Stimulated activated CD8-positive, alpha-beta memory T cell treated with anti-CD3 and anti-CD28 coated beads, Interleukin-4, amount 100 ng/mL, for 1 hour (primary cell): ENCODE data around the gene MRM2.

Experiments used
- DNase-seq, 2 donors: peaks; one replicate each; pipeline ENCODE4 v3.0.0-alpha.2; 2020; ENCODE audit warnings: low read depth in 2 of 2, low spot score in 1 of 2

The MRM2 gene

GRCh38 chr7:2247141-2247995 is 5.4 kb upstream of the MRM2 start:
- no peak for DNase-seq

GRCh38 chr7:2245883-2246675 is 4.1 kb upstream of the MRM2 start:
- DNase-seq = no peak

- no peak for DNase-seq
These were observed 2.5 kb upstream of the MRM2 start for GRCh38 chr7:2244404-2244995.

GRCh38 chr7:2243458-2243857 is 1.5 kb upstream of the MRM2 start:
- DNase-seq = no peak

GRCh38 chr7:2242541-2243429 is 780 bp upstream of the MRM2 start:
- no peak for DNase-seq

GRCh38 chr7:2239242-2239641 is 2.8 kb downstream of the MRM2 start:
- no peak for DNase-seq

- no peak for DNase-seq
These were observed 4.8 kb downstream of the MRM2 start for GRCh38 chr7:2237109-2237602.

GRCh38 chr7:2233926-2234325 is 8.1 kb downstream of the MRM2 start:
- DNase-seq = no peak

- DNase-seq = peak; percentile 66 to 78
These were observed 9.1 kb downstream of the MRM2 start, which contains the start of gene MAD1L1 for GRCh38 chr7:2232766-2233520. MAD1L1 (minus strand) TSS chr7:2232945; CDS start chr7:2230133, 2,812 bp downstream.

GRCh38 chr7:2231992-2232765 is 9.8 kb downstream of the MRM2 start:
- DNase-seq = no peak

- no peak for DNase-seq
These were observed 11.1 kb downstream of the MRM2 start for GRCh38 chr7:2230882-2231281.

GRCh38 chr7:2230226-2230625 is 11.8 kb downstream of the MRM2 start:
- no peak for DNase-seq

GRCh38 chr7:2229467-2229866 is 12.5 kb downstream of the MRM2 start:
- no peak for DNase-seq

- DNase-seq = no peak
These were observed 13.1 kb downstream of the MRM2 start for GRCh38 chr7:2228921-2229320.

GRCh38 chr7:2227699-2228098 is 14.3 kb downstream of the MRM2 start:
- DNase-seq = no peak

GRCh38 chr7:2225830-2226229 is 16.2 kb downstream of the MRM2 start:
- DNase-seq = no peak

GRCh38 chr7:2225336-2225735 is 16.7 kb downstream of the MRM2 start:
- no peak for DNase-seq

GRCh38 chr7:2224934-2225333 is 17.1 kb downstream of the MRM2 start:
- DNase-seq = no peak

GRCh38 chr7:2224491-2224928 is 17.5 kb downstream of the MRM2 start:
- DNase-seq = no peak
